WI38 (cell line): Measurements from ENCODE around the gene PNPLA3.
A peak's percentile ranks its signal among the peaks of the same experiment; 100 is the strongest.

Source experiments
- H3K4me3 ChIP-seq: 2 replicates; pipeline ENCODE4 v1.5.1; 2011; ENCODE audit warnings: low read depth, mild to moderate bottlenecking, control low read depth, low read length
- TF ChIP-seq, protein P1 (sequence below): IDR thresholded peaks from 2 replicates; pipeline ENCODE4 v1.5.1; 2012; ENCODE audit warnings: low read depth, mild to moderate bottlenecking, control low read depth, low read length

PNPLA3 gene

DNA sequence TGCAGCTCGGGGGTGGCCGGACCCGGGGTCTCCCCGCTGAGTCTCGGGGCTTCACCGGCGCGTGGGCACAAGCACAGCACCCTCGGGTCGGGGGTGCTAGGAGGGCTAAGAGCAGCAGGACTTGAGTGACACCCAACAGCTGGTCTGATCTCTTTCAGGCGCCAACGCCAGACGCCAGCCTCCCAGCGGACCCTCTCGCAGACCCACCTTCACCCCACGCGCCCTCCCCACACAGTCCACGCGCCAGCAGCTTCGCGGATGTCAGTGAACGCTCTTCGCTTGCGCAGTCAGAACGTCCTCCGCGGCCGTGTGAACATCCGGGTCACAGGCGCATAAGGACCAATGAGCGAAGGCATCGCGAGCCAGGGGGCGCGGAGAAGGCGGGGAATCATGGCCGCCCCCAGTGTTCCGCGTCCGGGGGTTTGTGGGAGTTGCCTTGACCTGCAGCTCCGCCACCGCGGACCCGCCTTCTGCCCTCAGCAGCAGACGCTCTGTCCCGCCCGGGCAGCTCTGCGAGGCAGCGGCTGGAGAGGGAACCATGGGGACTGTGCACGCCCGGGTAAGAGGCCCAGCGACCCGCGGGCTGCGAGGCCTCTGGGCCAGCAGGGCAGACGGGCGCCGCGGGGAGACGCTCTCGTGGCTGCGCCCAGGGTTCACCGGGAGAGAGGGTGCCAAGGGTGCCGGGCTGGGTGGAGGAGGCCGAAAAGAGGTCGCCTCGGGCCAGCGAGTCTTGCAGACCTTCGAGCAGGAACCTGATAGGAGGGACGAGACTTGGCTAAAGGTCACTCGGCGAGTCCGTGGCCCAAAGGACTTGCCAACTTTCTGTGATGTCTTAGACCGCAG lies 31.7 kb downstream of the PNPLA3 start, which contains the start of gene SAMM50:
SAMM50 (plus strand) TSS at position 403 of the 843 bp plus-strand sequence; CDS start at position 539, 136 bp downstream.
- TF ChIP-seq, protein P1, sequence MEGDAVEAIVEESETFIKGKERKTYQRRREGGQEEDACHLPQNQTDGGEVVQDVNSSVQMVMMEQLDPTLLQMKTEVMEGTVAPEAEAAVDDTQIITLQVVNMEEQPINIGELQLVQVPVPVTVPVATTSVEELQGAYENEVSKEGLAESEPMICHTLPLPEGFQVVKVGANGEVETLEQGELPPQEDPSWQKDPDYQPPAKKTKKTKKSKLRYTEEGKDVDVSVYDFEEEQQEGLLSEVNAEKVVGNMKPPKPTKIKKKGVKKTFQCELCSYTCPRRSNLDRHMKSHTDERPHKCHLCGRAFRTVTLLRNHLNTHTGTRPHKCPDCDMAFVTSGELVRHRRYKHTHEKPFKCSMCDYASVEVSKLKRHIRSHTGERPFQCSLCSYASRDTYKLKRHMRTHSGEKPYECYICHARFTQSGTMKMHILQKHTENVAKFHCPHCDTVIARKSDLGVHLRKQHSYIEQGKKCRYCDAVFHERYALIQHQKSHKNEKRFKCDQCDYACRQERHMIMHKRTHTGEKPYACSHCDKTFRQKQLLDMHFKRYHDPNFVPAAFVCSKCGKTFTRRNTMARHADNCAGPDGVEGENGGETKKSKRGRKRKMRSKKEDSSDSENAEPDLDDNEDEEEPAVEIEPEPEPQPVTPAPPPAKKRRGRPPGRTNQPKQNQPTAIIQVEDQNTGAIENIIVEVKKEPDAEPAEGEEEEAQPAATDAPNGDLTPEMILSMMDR = no peak
- H3K4me3 ChIP-seq = peak within 1 kb of the TSS; percentile 77

DNA sequence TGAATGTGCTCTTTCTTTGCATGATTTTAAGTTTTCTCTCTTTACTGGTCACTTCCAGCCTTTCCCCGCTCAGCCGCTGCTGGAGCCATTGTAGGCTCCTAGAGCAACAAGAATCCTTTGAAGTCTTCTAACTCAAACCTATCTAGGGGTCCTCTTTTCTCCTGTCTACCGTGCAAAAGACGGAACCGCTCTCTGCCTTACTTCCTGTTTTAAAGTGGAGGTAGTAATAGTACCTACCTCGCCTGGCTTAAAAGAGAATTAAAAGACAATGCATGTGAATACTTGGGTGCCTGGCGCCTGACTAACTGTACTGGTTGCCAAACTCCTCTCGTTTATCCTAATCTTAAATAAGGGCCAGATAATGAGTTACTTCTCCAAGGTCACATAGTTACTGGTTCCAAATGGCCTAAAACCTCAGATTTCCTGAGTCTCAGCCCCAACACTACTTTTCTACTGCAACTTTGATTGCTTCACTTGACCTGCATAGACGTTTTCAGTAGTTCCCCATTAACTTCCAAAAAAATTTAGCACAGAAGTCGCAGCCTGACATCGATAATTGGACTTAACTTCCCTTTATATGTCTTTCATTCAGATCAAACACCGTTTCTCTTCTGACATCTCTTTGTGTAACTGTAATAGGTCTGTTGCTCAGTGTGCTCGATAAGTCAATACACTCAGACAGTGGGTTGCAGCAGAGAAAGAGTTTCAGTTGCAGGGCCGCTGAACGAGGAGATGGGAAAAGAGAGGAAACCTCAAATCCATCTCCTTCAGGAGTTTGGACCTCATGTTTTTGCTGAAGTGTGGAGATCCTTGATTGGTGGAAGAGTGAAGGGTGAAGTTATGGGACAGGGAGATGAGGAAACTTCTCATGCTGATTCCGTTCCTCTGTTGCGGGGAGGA lies 32.5 kb downstream of the PNPLA3 start:
- peak overlapping the region; percentile 77 for H3K4me3 ChIP-seq
- TF ChIP-seq, protein P1 = no peak

DNA sequence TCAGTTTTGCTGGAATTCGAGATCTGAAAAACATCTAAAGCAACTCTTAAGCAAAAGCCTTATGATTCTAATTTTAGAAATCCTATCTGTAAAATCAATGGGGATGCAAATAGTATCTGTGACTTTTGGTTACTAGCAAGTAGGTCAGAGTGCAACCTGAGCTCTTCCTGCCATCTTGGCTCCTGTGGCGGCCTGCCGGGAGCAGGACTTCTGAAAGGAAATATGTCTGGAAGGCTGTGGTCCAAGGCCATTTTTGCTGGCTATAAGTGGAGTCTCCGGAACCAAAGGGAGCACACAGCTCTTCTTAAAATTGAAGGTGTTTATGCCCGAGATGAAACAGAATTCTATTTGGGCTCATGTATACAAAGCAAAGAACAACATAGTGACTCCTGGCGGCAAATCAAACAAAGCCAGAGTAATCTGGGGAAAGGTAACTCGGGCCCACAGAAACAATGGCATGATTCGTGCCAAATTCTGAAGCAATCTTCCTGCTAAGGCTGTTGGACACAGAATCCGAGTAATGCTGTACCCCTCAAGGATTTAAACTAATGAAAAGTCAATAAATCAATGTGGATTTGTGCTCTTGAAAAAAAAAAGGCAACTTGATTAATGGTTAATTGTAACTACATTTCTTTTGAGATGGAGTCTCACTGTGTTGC lies 33.3 kb downstream of the PNPLA3 start:
- H3K4me3 ChIP-seq = no peak overlapping the region
- TF ChIP-seq, protein P1 = no peak

DNA sequence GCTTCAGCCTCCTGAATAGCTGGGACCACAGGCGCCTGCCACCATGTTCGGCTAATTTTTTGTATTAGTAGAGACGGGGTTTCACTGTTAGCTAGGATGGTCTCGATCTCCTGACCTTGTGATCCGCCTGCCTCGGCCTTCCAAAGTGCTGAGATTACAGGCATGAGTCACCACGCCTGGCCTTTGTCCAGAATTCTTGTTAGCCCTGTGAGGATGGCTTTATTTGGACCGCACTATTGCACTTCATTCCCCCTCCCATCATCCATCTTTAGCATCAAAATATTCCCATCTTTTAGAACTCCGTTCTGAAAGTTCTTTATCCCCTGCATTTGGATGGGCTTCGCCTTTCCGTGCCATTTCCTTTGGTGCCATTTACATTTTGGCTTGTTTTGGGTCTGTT lies 34.3 kb downstream of the PNPLA3 start:
- TF ChIP-seq, protein P1 = no peak
- no peak overlapping the region for H3K4me3 ChIP-seq

DNA sequence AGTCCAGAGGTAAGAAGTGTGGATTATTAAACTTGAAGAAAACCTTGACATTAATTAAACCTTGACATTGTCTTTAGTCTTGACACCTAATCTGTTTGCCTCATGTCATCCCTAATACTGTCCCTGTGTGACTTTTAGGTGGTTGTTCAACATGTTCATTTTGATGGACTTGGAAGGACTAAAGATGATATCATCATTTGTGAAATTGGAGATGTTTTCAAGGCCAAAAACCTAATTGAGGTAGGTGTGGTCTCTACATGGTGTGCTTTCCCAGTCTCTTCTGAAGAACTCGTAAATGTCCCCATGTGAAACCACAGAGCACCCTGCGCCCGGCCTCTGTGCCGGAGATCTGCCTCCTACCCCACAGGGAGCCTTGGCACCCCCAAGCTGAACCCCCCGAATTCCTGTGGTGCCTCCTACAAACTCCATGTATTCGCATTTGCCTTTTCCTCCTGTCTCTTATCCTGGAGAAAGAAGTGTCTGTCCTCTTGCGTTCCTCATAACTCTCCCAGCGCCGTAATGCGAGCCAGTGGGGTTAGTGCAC lies 40.8 kb downstream of the PNPLA3 start:
- TF ChIP-seq, protein P1 = no peak

DNA sequence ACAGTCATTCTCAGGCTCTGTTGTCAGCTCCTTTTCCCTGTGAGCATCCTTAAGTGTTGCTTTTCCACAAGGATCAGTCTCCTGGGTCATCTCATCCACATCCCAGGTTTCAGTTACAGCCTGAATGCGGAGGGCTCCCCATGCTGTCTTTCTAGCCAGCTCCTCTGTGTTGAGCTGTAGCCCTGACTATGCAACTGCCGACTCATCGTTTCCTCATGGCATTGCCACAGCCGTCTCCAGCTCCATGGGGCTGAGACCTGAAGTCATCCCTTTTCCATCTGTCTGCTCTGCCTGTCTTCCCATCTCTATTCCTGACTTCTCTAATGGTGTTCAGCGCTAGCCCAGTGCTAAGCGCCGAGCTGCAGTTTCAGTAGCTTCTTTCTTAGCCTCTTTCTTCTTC lies 43.5 kb downstream of the PNPLA3 start:
- TF ChIP-seq, protein P1 = no peak
- H3K4me3 ChIP-seq = no peak overlapping the region

More for the DNA sequence above, 40.8 kb downstream of the PNPLA3 start:
- H3K4me3 ChIP-seq = no peak overlapping the region
